ENCODE measurements around the gene PARD6G. TPM values are rescaled to one million over a fixed set of nuclear protein-coding genes. Genes with fewer than 3 reads are reported as not detected.

The PARD6G gene
- total and polyA plus RNA-seq, 10 of the 15 experiments (the other 5 are each of a cell fraction or from before 2014, with no cell fraction given): 0.20 to 2.0 (median 0.60) TPM

- no peak overlapping the region for H3K4me2 ChIP-seq (ENCODE audit: control insufficient read depth, insufficient read depth)
- no peak overlapping the region for H3K27ac ChIP-seq (ENCODE audit: control insufficient read depth, insufficient read depth)
- no peaks in the 10 kb centered on the region for H3K4me1 ChIP-seq (ENCODE audit: control insufficient read depth, insufficient read depth, low read length)
- H3K36me3 ChIP-seq (ENCODE audit: control insufficient read depth in 2 of 2, insufficient read depth in 2 of 2, low read length in 1 of 2): no peaks in the 10 kb centered on the region; a peak in 1 of 4 replicates
- no peak overlapping the region for H3K4me3 ChIP-seq
- intact Hi-C loops (cut with micrococcal nuclease; ENCODE audit: unreplicated experiment): no loop called here
- SMC1A ChIA-PET (ENCODE audit: uncharacterized antibody, unreplicated experiment): interaction anchor here (0.8 to 2.8 kb wide), 4 partner anchors 10 to 48 kb away, joined by 3 to 13 read pairs (median 4); no protein-coding TSS in a partner anchor
- DNase-seq (ENCODE audit: low read depth, low spot score) (no peak), FAIRE-seq (no peak), ATAC-seq (no peak)
- no peaks in the 10 kb centered on the region for H4K20me1 ChIP-seq (ENCODE audit: control insufficient read depth, insufficient read depth)
- no peak for TF ChIP-seq BHLHE40 (IDR thresholded peaks at IDR 0.05; ENCODE audit: borderline replicate concordance in 1 of 2, low read depth in 2 of 2, low read length in 1 of 2)
- no peak for TF ChIP-seq TCF7 (IDR thresholded peaks at IDR 0.05; ENCODE audit: borderline replicate concordance)
- no peak for TF ChIP-seq FOS (IDR thresholded peaks at IDR 0.05; ENCODE audit: borderline replicate concordance, extremely low read depth, insufficient read length)
- no peak for TF ChIP-seq POU2F2 (IDR thresholded peaks at IDR 0.05; ENCODE audit: borderline replicate concordance, low read depth, low read length)
- no peak for TF ChIP-seq ASH2L (IDR thresholded peaks at IDR 0.05; ENCODE audit: borderline replicate concordance, low read depth)
- TF ChIP-seq ZSCAN29 (IDR thresholded peaks at IDR 0.05): no peak
- TF ChIP-seq ZBED1 (IDR thresholded peaks at IDR 0.05; ENCODE audit: borderline replicate concordance): no peak
- TF ChIP-seq, protein P1, sequence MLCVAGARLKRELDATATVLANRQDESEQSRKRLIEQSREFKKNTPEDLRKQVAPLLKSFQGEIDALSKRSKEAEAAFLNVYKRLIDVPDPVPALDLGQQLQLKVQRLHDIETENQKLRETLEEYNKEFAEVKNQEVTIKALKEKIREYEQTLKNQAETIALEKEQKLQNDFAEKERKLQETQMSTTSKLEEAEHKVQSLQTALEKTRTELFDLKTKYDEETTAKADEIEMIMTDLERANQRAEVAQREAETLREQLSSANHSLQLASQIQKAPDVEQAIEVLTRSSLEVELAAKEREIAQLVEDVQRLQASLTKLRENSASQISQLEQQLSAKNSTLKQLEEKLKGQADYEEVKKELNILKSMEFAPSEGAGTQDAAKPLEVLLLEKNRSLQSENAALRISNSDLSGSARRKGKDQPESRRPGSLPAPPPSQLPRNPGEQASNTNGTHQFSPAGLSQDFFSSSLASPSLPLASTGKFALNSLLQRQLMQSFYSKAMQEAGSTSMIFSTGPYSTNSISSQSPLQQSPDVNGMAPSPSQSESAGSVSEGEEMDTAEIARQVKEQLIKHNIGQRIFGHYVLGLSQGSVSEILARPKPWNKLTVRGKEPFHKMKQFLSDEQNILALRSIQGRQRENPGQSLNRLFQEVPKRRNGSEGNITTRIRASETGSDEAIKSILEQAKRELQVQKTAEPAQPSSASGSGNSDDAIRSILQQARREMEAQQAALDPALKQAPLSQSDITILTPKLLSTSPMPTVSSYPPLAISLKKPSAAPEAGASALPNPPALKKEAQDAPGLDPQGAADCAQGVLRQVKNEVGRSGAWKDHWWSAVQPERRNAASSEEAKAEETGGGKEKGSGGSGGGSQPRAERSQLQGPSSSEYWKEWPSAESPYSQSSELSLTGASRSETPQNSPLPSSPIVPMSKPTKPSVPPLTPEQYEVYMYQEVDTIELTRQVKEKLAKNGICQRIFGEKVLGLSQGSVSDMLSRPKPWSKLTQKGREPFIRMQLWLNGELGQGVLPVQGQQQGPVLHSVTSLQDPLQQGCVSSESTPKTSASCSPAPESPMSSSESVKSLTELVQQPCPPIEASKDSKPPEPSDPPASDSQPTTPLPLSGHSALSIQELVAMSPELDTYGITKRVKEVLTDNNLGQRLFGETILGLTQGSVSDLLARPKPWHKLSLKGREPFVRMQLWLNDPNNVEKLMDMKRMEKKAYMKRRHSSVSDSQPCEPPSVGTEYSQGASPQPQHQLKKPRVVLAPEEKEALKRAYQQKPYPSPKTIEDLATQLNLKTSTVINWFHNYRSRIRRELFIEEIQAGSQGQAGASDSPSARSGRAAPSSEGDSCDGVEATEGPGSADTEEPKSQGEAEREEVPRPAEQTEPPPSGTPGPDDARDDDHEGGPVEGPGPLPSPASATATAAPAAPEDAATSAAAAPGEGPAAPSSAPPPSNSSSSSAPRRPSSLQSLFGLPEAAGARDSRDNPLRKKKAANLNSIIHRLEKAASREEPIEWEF (IDR thresholded peaks at IDR 0.05; ENCODE audit: insufficient replicate concordance, low read depth, low read length): no peak
- no peak for TF ChIP-seq POLR2AphosphoS5 (IDR thresholded peaks at IDR 0.05; ENCODE audit: low read length)
- no peak for TF ChIP-seq RCOR1 (conservative IDR thresholded peaks at IDR 0.05; ENCODE audit: low read depth, low read length)
- no peak overlapping the region for H2AFZ ChIP-seq (ENCODE audit: control insufficient read depth, low read depth, low read length)
- 40% methylated on average over 11 of the region's 11 CpGs for WGBS (ENCODE audit: insufficient coverage, insufficient replicate concordance, low lambda C conversion rate, missing lambda C conversion rate)
- no peaks in the 10 kb centered on the region; the same call in 2 of the 3 replicates for H3K9me3 ChIP-seq (replicated peaks; ENCODE audit: control insufficient read depth, insufficient read depth, low read length)
- RAD21 ChIA-PET (ENCODE audit: unreplicated experiment): no interaction called here
- POLR2A ChIA-PET: interaction anchor here (1.1 to 2.3 kb wide), 2 partner anchors 9 to 10 kb away, joined by 3 to 7 read pairs; no protein-coding TSS in a partner anchor
- in situ Hi-C loops (cut with MboI): no loop called here
- H3K79me2 ChIP-seq (ENCODE audit: control insufficient read depth, insufficient read depth, low read length): no peaks in the 10 kb centered on the region
- no TSS peak for BruUV-seq (replicated peaks)
- CTCF ChIA-PET: interaction anchor here (0.8 to 2.6 kb wide), 4 partner anchors 11 to 64 kb away, joined by 3 to 11 read pairs (median 5); no protein-coding TSS in a partner anchor
- H3K9ac ChIP-seq (ENCODE audit: control insufficient read depth, insufficient read depth, low read length): no peak overlapping the region
- H3K27me3 ChIP-seq (replicated peaks in 1 of 2; ENCODE audit: control insufficient read depth in 2 of 2, insufficient read depth in 2 of 2, low read length in 1 of 2): peaks cover 0 to 2% of the 10 kb centered on the region in 2 experiments; a peak in 1 of 4 replicates
Measured at GRCh38 chr18:80192653-80193385, 54.5 kb downstream of the PARD6G start.

Data from GM12878 (cell line).